Measurements from ENCODE around the gene ASB13.

The ASB13 gene

GRCh38 chr10:5616046-5616445, 50.3 kb downstream of the ASB13 start:
- Histone ChIP-seq H3F3A (ENCODE audit: insufficient read depth, low read length) (no peaks in the 10 kb centered on the region), H3K36me3 (replicated peaks; ENCODE audit: insufficient read depth, low read length) (no peaks in the 10 kb centered on the region), H3K9ac (ENCODE audit: low read length) (no peak overlapping the region), H3K4me1 (ENCODE audit: low read length) (no peaks in the 10 kb centered on the region), H3K9me3 (replicated peaks; ENCODE audit: insufficient read depth, low read length) (no peaks in the 10 kb centered on the region), H3K4me3 (ENCODE audit: low read length) (no peak overlapping the region), H3K4me2 (ENCODE audit: low read depth, low read length) (no peak overlapping the region), H3K79me2 (ENCODE audit: low read length) (no peaks in the 10 kb centered on the region), H3K27ac (ENCODE audit: low read length) (no peak overlapping the region), H3K9me2 (replicated peaks; ENCODE audit: insufficient read depth, low read length) (no peaks in the 10 kb centered on the region), H2AFZ (ENCODE audit: low read length) (no peak overlapping the region), H4K20me1 (ENCODE audit: insufficient read depth, low read length) (no peaks in the 10 kb centered on the region), H3K27me3 (replicated peaks; ENCODE audit: insufficient read depth, low read length) (no peaks in the 10 kb centered on the region)
- TF ChIP-seq EZH2phosphoT487 (IDR thresholded peaks at IDR 0.05; ENCODE audit: low read length) (no peak), EZH2 (optimal IDR thresholded peaks at IDR 0.05; ENCODE audit: low read depth, low read length) (no peak), CTCF (IDR thresholded peaks at IDR 0.05; ENCODE audit: low read length) (no peak)
- DNase-seq: no peak

GRCh38 chr10:5615316-5615715, 51.1 kb downstream of the ASB13 start:
- no peak overlapping the region for H3K4me3 ChIP-seq (ENCODE audit: low read length)
- no peaks in the 10 kb centered on the region for H3K9me3 ChIP-seq (replicated peaks; ENCODE audit: insufficient read depth, low read length)
- H4K20me1 ChIP-seq (ENCODE audit: insufficient read depth, low read length): no peaks in the 10 kb centered on the region
- no peak overlapping the region for H3K4me2 ChIP-seq (ENCODE audit: low read depth, low read length)
- TF ChIP-seq CTCF (IDR thresholded peaks at IDR 0.05; ENCODE audit: low read length) (no peak), EZH2phosphoT487 (IDR thresholded peaks at IDR 0.05; ENCODE audit: low read length) (no peak), EZH2 (optimal IDR thresholded peaks at IDR 0.05; ENCODE audit: low read depth, low read length) (no peak)
- no peaks in the 10 kb centered on the region for H3K9me2 ChIP-seq (replicated peaks; ENCODE audit: insufficient read depth, low read length)
- H3K4me1 ChIP-seq (ENCODE audit: low read length): no peaks in the 10 kb centered on the region
- no peaks in the 10 kb centered on the region for H3K27me3 ChIP-seq (replicated peaks; ENCODE audit: insufficient read depth, low read length)
- no peaks in the 10 kb centered on the region for H3K36me3 ChIP-seq (replicated peaks; ENCODE audit: insufficient read depth, low read length)
- H3F3A ChIP-seq (ENCODE audit: insufficient read depth, low read length): no peaks in the 10 kb centered on the region
- no peak overlapping the region for H3K27ac ChIP-seq (ENCODE audit: low read length)
- H2AFZ ChIP-seq (ENCODE audit: low read length): no peak overlapping the region
- no peak for DNase-seq
- H3K79me2 ChIP-seq (ENCODE audit: low read length): no peaks in the 10 kb centered on the region
- no peak overlapping the region for H3K9ac ChIP-seq (ENCODE audit: low read length)

- TF ChIP-seq EZH2phosphoT487 (IDR thresholded peaks at IDR 0.05; ENCODE audit: low read length): no peak
- no peak for TF ChIP-seq EZH2 (optimal IDR thresholded peaks at IDR 0.05; ENCODE audit: low read depth, low read length)
- no peak for TF ChIP-seq CTCF (IDR thresholded peaks at IDR 0.05; ENCODE audit: low read length)
- Histone ChIP-seq H3K9ac (ENCODE audit: low read length) (no peak overlapping the region), H3K4me1 (ENCODE audit: low read length) (peaks cover 1% of the 10 kb centered on the region)
Measured at GRCh38 chr10:5614155-5614721, 52.2 kb downstream of the ASB13 start.

More at GRCh38 chr10:5614155-5614721, 52.2 kb downstream of the ASB13 start:
- Histone ChIP-seq H2AFZ (ENCODE audit: low read length) (no peak overlapping the region), H3K36me3 (replicated peaks; ENCODE audit: insufficient read depth, low read length) (no peaks in the 10 kb centered on the region), H3K27me3 (replicated peaks; ENCODE audit: insufficient read depth, low read length) (no peaks in the 10 kb centered on the region), H3K9me3 (replicated peaks; ENCODE audit: insufficient read depth, low read length) (no peaks in the 10 kb centered on the region), H3K4me2 (ENCODE audit: low read depth, low read length) (no peak overlapping the region), H3K9me2 (replicated peaks; ENCODE audit: insufficient read depth, low read length) (no peaks in the 10 kb centered on the region), H3K4me3 (ENCODE audit: low read length) (no peak overlapping the region), H3F3A (ENCODE audit: insufficient read depth, low read length) (no peaks in the 10 kb centered on the region), H3K27ac (ENCODE audit: low read length) (no peak overlapping the region), H3K79me2 (ENCODE audit: low read length) (no peaks in the 10 kb centered on the region), H4K20me1 (ENCODE audit: insufficient read depth, low read length) (no peaks in the 10 kb centered on the region)
- DNase-seq: no peak
